WTC11 (cell line): ENCODE data around the gene OR5K3. TPM values are rescaled to one million over a fixed set of nuclear protein-coding genes. Genes with fewer than 3 reads are reported as not detected.
A peak's percentile ranks its signal among the peaks of the same experiment; 100 is the strongest.

Experiments
- ATAC-seq: fragments of 200-7000 bp; cut with Tn5 transposase; 2 replicates; pipeline ENCODE4 v1.10.0; 2021; ENCODE audit warnings: mild to moderate bottlenecking, moderate library complexity
- CTCF ChIA-PET: fragments of 300-600 bp; sonication (Branson Sonifier 250); formaldehyde crosslinking; loops from one replicate; lab custom pipeline; 2021; ENCODE audit warnings: antibody characterized with exemption; lab: Charles Lee
- POLR2A ChIA-PET: fragments of 350-600 bp; sonication (Branson Sonifier 250); formaldehyde crosslinking; loops from one replicate; lab custom pipeline; 2021; ENCODE audit warnings: antibody characterized with exemption; lab: Charles Lee
- DNase-seq: peaks from one replicate; pipeline ENCODE4 v3.0.0; 2021; ENCODE audit warnings: low spot score
- H3K27ac Mint-ChIP-seq: 2 replicates; pipeline ENCODE4 v1.8.0; 2021; ENCODE audit warnings: mixed read lengths
- H3K27me3 Mint-ChIP-seq: 2 replicates; pipeline ENCODE4 v1.8.0; 2021; ENCODE audit warnings: low read depth, mild to moderate bottlenecking, moderate library complexity, mixed read lengths
- H3K36me3 Mint-ChIP-seq: 2 replicates; pipeline ENCODE4 v1.8.0; 2021; ENCODE audit warnings: mixed read lengths
- H3K4me1 Mint-ChIP-seq: 2 replicates; pipeline ENCODE4 v1.8.0; 2022; ENCODE audit warnings: mixed read lengths
- H3K4me3 Mint-ChIP-seq: 2 replicates; pipeline ENCODE4 v1.8.0; 2021; ENCODE audit warnings: mild to moderate bottlenecking, moderate library complexity, mixed read lengths
- H3K9me3 Mint-ChIP-seq: 2 replicates; pipeline ENCODE4 v1.8.0; 2021; ENCODE audit warnings: mixed read lengths
- ATF2 ChIP-seq: sonication (generic); formaldehyde crosslinking; IDR thresholded peaks from 2 replicates; pipeline ENCODE4 v1.8.1; 2022; ENCODE audit warnings: low read depth, missing genetic modification reagents, borderline replicate concordance
- E2F1 ChIP-seq: sonication (generic); formaldehyde crosslinking; IDR thresholded peaks from 2 replicates; pipeline ENCODE4 v1.8.0; 2022; ENCODE audit warnings: mild to moderate bottlenecking, missing genetic modification reagents
- E2F5 ChIP-seq: sonication (generic); formaldehyde crosslinking; IDR thresholded peaks from 2 replicates; pipeline ENCODE4 v1.8.1; 2022; ENCODE audit warnings: mild to moderate bottlenecking, moderate library complexity, missing genetic modification reagents
- GRHL2 ChIP-seq: fragments of 250-450 bp; sonication (Bioruptor Pico); IDR thresholded peaks from 2 replicates; pipeline ENCODE4 v1.8.0; 2022; ENCODE audit warnings: mild to moderate bottlenecking, moderate library complexity; ENCODE audit not compliant: insufficient replicate concordance, severe bottlenecking
- GTF2I ChIP-seq: fragments of 250-450 bp; sonication (Bioruptor Pico); conservative IDR thresholded peaks from 2 replicates; pipeline ENCODE4 v1.4.0; 2021; ENCODE audit warnings: mild to moderate bottlenecking
- HMGA2 ChIP-seq: fragments of 250-450 bp; sonication (Bioruptor Pico); IDR thresholded peaks from 2 replicates; pipeline ENCODE4 v1.4.0; 2021; ENCODE audit warnings: mild to moderate bottlenecking, moderate library complexity
- HMGXB4 ChIP-seq: sonication (generic); formaldehyde crosslinking; IDR thresholded peaks from 2 replicates; pipeline ENCODE4 v1.8.1; 2023; ENCODE audit warnings: mild to moderate bottlenecking, moderate library complexity, missing genetic modification reagents
- KAT7 ChIP-seq: sonication (generic); formaldehyde crosslinking; IDR thresholded peaks from 2 replicates; pipeline ENCODE4 v1.8.1; 2023; ENCODE audit warnings: missing genetic modification reagents, mild to moderate bottlenecking, borderline replicate concordance
- MLX ChIP-seq: sonication (generic); formaldehyde crosslinking; IDR thresholded peaks from 2 replicates; pipeline ENCODE4 v1.8.1; 2023; ENCODE audit warnings: mild to moderate bottlenecking, missing genetic modification reagents, moderate library complexity
- NR3C1 ChIP-seq: sonication (generic); formaldehyde crosslinking; conservative IDR thresholded peaks from 2 replicates; pipeline ENCODE4 v1.8.1; 2023; ENCODE audit warnings: low read depth, mild to moderate bottlenecking, missing genetic modification reagents
- PRDM15 ChIP-seq: sonication (generic); formaldehyde crosslinking; IDR thresholded peaks from 2 replicates; pipeline ENCODE4 v1.8.0; 2022; ENCODE audit warnings: missing genetic modification reagents
- PREB ChIP-seq: sonication (generic); formaldehyde crosslinking; IDR thresholded peaks from 2 replicates; pipeline ENCODE4 v1.8.1; 2022; ENCODE audit warnings: mild to moderate bottlenecking, missing genetic modification reagents, moderate library complexity, borderline replicate concordance
- SMAD4 ChIP-seq: sonication (generic); formaldehyde crosslinking; IDR thresholded peaks from 2 replicates; pipeline ENCODE4 v1.8.0; 2022; ENCODE audit warnings: mild to moderate bottlenecking, missing genetic modification reagents
- USF1 ChIP-seq: sonication (generic); formaldehyde crosslinking; IDR thresholded peaks from 2 replicates; pipeline ENCODE4 v1.8.0; 2022; ENCODE audit warnings: mild to moderate bottlenecking, missing genetic modification reagents
- ZBTB21 ChIP-seq: sonication (generic); formaldehyde crosslinking; IDR thresholded peaks from 2 replicates; pipeline ENCODE4 v1.8.1; 2023; ENCODE audit warnings: mild to moderate bottlenecking, missing genetic modification reagents, borderline replicate concordance
- ZNF232 ChIP-seq: sonication (generic); formaldehyde crosslinking; IDR thresholded peaks from 2 replicates; pipeline ENCODE4 v1.8.0; 2022; ENCODE audit warnings: mild to moderate bottlenecking, missing genetic modification reagents
- ZNF416 ChIP-seq: fragments of 250-450 bp; sonication (Bioruptor Pico); IDR thresholded peaks from 2 replicates; pipeline ENCODE4 v1.9.0; 2021; ENCODE audit warnings: mild to moderate bottlenecking, inconsistent platforms
- ZNF671 ChIP-seq: fragments of 250-450 bp; sonication (Bioruptor Pico); IDR thresholded peaks from 2 replicates; pipeline ENCODE4 v1.8.0; 2021; ENCODE audit warnings: mild to moderate bottlenecking
- ZSCAN18 ChIP-seq: fragments of 250-450 bp; sonication (Bioruptor Pico); IDR thresholded peaks from 2 replicates; pipeline ENCODE4 v2.1.2; 2022; ENCODE audit warnings: mild to moderate bottlenecking, moderate library complexity
- total RNA-seq: library from RNA; stranded (reverse); gene quantifications from 3 replicates; pipeline ENCODE4 v1.2.3, GENCODE V29; 2021

Gene OR5K3
- total RNA-seq, 1 experiment from 2014 or later: not detected

- Mint-ChIP-seq H3K27me3 (no peaks in the 10 kb centered on the region), H3K4me1 (no peaks in the 10 kb centered on the region), H3K27ac (no peak overlapping the region), H3K36me3 (no peaks in the 10 kb centered on the region), H3K9me3 (no peaks in the 10 kb centered on the region), H3K4me3 (no peak overlapping the region)
- ChIA-PET POLR2A (no interaction called here), CTCF (interaction anchor here (0.6 to 0.9 kb wide), 3 partner anchors 24 to 179 kb away, joined by 3 to 4 read pairs (median 3); no protein-coding TSS in a partner anchor)
- no peak for DNase-seq
- no peak for TF ChIP-seq HMGXB4 (CRISPR knock-in tag)
- no peak for TF ChIP-seq E2F5 (CRISPR knock-in tag)
- no peak for TF ChIP-seq NR3C1 (CRISPR knock-in tag)
- no peak for TF ChIP-seq HMGA2 (CRISPR knock-in tag)
- no peak for TF ChIP-seq SMAD4 (CRISPR knock-in tag)
- no peak for TF ChIP-seq ZNF416 (CRISPR knock-in tag)
- no peak for TF ChIP-seq MLX (CRISPR knock-in tag)
- TF ChIP-seq PREB (CRISPR knock-in tag): no peak
- no peak for TF ChIP-seq KAT7
- TF ChIP-seq ZBTB21: no peak
- no peak for TF ChIP-seq ATF2 (CRISPR knock-in tag)
- TF ChIP-seq USF1 (CRISPR knock-in tag): no peak
- TF ChIP-seq GRHL2: no peak
- TF ChIP-seq ZNF232 (CRISPR knock-in tag): no peak
- TF ChIP-seq GTF2I (CRISPR knock-in tag): no peak
- TF ChIP-seq PRDM15 (CRISPR knock-in tag): no peak
- no peak for TF ChIP-seq ZSCAN18
- TF ChIP-seq ZNF671 (CRISPR knock-in tag): no peak
- TF ChIP-seq E2F1 (CRISPR knock-in tag): no peak
- ATAC-seq: peak; percentile 69; the same call in 1 of the 2 replicates
These were observed 22.8 kb upstream of the OR5K3 start for GRCh38 chr3:98367464-98368246.
